Hepatocyte (in vitro differentiated cells): ENCODE results near the gene CHN2.

ENCODE experiments used
- EZH2 ChIP-seq: fragments of 200-600 bp; sonication (generic); IDR thresholded peaks from 2 replicates; pipeline ENCODE4 v1.6.1; 2016; ENCODE audit warnings: antibody characterized with exemption, mild to moderate bottlenecking, borderline replicate concordance
- TF ChIP-seq, protein P1 (sequence below): fragments of 200-600 bp; sonication (generic); IDR thresholded peaks from 2 replicates; pipeline ENCODE4 v1.5.1; 2016; ENCODE audit warnings: antibody characterized with exemption, mild to moderate bottlenecking; ENCODE audit not compliant: poor library complexity

DNA sequence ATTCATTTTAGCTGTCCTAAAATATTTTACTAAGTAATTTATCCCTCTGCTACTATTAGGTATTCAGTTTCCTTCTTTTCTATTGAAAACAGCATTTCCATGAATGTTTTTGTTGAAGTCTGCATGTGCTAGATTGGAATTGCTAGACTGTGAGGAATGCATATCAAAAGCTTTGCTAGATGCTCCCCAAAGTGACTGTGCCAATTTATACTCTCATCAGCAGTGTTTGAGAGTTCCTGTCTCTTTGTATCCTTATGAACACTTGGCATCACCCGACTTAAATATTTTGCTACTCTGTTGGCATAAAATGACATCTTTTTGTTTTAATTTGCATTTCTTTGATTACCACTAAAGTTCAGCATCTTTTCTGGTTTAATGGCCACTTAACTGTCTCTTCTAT lies 324.0 kb downstream of the CHN2 start:
- TF ChIP-seq, protein P1, sequence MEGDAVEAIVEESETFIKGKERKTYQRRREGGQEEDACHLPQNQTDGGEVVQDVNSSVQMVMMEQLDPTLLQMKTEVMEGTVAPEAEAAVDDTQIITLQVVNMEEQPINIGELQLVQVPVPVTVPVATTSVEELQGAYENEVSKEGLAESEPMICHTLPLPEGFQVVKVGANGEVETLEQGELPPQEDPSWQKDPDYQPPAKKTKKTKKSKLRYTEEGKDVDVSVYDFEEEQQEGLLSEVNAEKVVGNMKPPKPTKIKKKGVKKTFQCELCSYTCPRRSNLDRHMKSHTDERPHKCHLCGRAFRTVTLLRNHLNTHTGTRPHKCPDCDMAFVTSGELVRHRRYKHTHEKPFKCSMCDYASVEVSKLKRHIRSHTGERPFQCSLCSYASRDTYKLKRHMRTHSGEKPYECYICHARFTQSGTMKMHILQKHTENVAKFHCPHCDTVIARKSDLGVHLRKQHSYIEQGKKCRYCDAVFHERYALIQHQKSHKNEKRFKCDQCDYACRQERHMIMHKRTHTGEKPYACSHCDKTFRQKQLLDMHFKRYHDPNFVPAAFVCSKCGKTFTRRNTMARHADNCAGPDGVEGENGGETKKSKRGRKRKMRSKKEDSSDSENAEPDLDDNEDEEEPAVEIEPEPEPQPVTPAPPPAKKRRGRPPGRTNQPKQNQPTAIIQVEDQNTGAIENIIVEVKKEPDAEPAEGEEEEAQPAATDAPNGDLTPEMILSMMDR: no peak
- no peak for TF ChIP-seq EZH2
